ENCODE data around the gene MRTFB.

The MRTFB gene

DNA sequence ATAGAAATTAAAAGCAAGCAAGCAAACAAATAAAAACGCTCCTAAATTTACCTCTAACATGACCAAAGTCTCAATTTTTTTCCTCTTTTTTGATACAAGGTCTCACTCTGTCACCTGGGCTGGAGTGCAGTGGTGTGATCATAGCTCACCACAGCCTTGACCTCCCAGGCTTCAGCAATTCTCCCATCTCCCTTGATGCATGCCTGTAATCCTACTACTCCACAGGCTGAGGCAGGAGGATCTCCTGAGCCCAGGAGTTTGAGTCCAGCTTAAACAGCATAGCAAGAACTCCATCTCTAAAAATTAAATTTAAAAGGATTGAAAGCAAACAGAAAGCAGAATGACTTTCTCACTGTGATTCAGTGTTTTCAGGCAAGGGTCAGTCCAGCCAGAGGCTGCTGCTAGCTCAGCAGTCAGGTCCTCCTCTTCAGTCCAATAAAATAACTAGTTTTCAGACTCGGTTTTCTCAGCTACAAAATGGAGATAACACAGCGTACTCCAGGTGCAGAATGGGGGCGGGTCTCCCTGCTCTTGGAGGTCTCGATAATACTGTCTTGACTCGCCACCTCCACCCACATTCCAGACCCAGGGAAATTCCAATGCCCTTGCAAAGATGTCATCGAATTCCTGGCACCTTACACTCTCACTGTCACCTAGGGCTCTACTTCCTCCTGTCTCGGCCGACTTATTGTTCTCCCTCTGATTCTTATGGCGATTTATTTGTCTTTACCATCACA is 20.7 kb upstream of the MRTFB start:
- TF ChIP-seq CTCF (IDR thresholded peaks at IDR 0.05; ENCODE audit: low read depth, low read length, missing control alignments) = no peak
- no peak for DNase-seq (ENCODE audit: low read depth)
- H3K4me3 ChIP-seq (ENCODE audit: low read depth, low read length) = no peak overlapping the region

DNA sequence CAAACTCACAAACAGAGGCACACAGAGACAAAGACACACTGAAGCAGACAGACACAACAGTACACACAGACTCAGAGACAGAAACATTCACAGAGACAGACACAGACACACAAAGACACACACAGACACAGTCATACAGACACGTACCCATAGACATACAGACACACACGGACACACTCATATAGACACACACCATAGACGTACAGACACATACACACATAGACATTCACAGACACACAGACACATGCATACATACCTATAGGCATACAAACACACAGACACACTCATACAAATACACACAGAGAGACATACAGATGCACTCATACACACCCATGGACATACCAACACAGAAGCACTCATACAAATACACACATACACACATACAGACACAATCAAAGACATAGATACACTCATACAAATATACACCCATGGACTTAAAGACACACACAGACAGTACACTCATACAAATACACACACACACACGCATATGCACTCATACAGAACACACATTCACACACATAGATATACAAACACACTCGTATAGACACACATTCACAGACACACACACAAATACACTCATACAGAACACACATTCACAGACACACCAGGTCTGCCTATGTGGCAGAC is 19.9 kb upstream of the MRTFB start:
- H3K4me3 ChIP-seq (ENCODE audit: low read depth, low read length) = no peak overlapping the region
- DNase-seq (ENCODE audit: low read depth) = no peak
- no peak for TF ChIP-seq CTCF (IDR thresholded peaks at IDR 0.05; ENCODE audit: low read depth, low read length, missing control alignments)

GRCh38 chr16:14056970-14057369 is 14.1 kb upstream of the MRTFB start:
- TF ChIP-seq CTCF (IDR thresholded peaks at IDR 0.05; ENCODE audit: low read depth, low read length, missing control alignments) = no peak
- DNase-seq (ENCODE audit: low read depth) = no peak
- no peak overlapping the region for H3K4me3 ChIP-seq (ENCODE audit: low read depth, low read length)

GRCh38 chr16:14057878-14058382 is 13.2 kb upstream of the MRTFB start:
- TF ChIP-seq CTCF (IDR thresholded peaks at IDR 0.05; ENCODE audit: low read depth, low read length, missing control alignments) = no peak
- no peak for DNase-seq (ENCODE audit: low read depth)

DNA sequence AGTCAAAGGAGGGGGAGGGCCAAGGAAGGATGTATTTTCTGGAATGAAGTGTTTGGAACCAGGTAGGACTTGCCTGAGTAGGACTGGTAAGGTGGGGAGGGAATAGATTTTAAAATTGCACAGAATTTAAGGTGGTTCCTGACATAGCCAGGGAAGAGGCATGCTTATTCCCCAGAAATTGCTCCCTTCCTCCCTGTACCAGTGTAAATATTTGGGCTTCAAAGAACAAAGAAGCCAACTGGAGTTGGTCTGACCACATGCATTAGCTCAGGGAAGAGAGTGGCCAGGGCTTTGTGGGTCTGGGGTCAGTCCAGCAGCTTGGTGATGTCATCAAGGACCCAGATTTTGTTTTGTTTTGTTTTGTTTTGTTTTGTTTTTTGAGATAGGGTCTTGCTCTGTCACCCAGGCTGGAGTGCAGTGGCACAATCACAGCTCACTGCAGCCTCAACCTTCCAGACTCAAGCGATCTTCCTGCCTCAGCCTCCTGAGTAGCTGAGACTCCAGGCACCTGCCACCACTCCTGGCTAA is 9.3 kb upstream of the MRTFB start:
- TF ChIP-seq CTCF (IDR thresholded peaks at IDR 0.05; ENCODE audit: low read depth, low read length, missing control alignments) = no peak
- DNase-seq (ENCODE audit: low read depth) = no peak
- H3K4me3 ChIP-seq (ENCODE audit: low read depth, low read length) = no peak overlapping the region

More at GRCh38 chr16:14057878-14058382, 13.2 kb upstream of the MRTFB start:
- H3K4me3 ChIP-seq (ENCODE audit: low read depth, low read length) = no peak overlapping the region

- no peak for DNase-seq (ENCODE audit: low read depth)
- H3K4me3 ChIP-seq (ENCODE audit: low read depth, low read length) = no peak overlapping the region
- TF ChIP-seq CTCF (IDR thresholded peaks at IDR 0.05; ENCODE audit: low read depth, low read length, missing control alignments) = no peak
Observed at GRCh38 chr16:14062261-14062660, 8.9 kb upstream of the MRTFB start.
